Liver (tissue), 9 donors: ENCODE measurements around the gene GUCY1A1. TPM values are rescaled to one million over a fixed set of nuclear protein-coding genes. Genes with fewer than 3 reads are reported as not detected.
A peak's percentile ranks its signal among the peaks of the same experiment; 100 is the strongest.

Experiments
- DNase-seq: peaks from one replicate; pipeline ENCODE4 v3.0.0-alpha.2; 2017; ENCODE audit warnings: low spot score
- H3K27ac ChIP-seq, 2 donors: one replicate each; pipeline ENCODE4 v1.7.0; 2013; ENCODE audit warnings: inconsistent platforms in 2 of 2, low read length in 2 of 2, control low read depth in 1 of 2, low read depth in 1 of 2, mild to moderate bottlenecking in 1 of 2
- H3K27me3 ChIP-seq, 4 donors: one replicate each; pipeline versions ENCODE4 v1.6.1 to v1.7.0; 2013; ENCODE audit warnings: low read length in 3 of 4, inconsistent platforms in 1 of 4, mild to moderate bottlenecking in 1 of 4, moderate library complexity in 1 of 4; ENCODE audit not compliant: control insufficient read depth in 4 of 4, insufficient read depth in 4 of 4
- H3K36me3 ChIP-seq, 4 donors: one replicate each; pipeline versions ENCODE4 v1.6.1 to v1.7.0; 2013; ENCODE audit warnings: low read length in 3 of 4, mild to moderate bottlenecking in 3 of 4, low read depth in 1 of 4, moderate library complexity in 1 of 4; ENCODE audit not compliant: control insufficient read depth in 4 of 4, insufficient read depth in 3 of 4
- H3K4me1 ChIP-seq, 4 donors: one replicate each; pipeline versions ENCODE4 v1.6.1 to v1.7.0; 2013; ENCODE audit warnings: low read length in 3 of 4, mild to moderate bottlenecking in 3 of 4, moderate library complexity in 1 of 4; ENCODE audit not compliant: control insufficient read depth in 4 of 4, insufficient read depth in 4 of 4
- H3K4me3 ChIP-seq, 3 donors: one replicate each; pipeline versions ENCODE4 v1.6.1 to v1.7.0; 2013; ENCODE audit warnings: low read length in 3 of 3, control low read depth in 1 of 3, low read depth in 1 of 3, mild to moderate bottlenecking in 1 of 3
- H3K9ac ChIP-seq, 2 donors: one replicate each; pipeline ENCODE4 v1.7.0; 2013; ENCODE audit warnings: low read length in 2 of 2, mild to moderate bottlenecking in 2 of 2, moderate library complexity in 2 of 2, control low read depth in 1 of 2, low read depth in 1 of 2
- H3K9me3 ChIP-seq, 4 donors: one replicate each; pipeline versions ENCODE4 v1.6.1 to v1.7.0; 2013; ENCODE audit warnings: low read length in 3 of 4; ENCODE audit not compliant: control insufficient read depth in 4 of 4
- CTCF ChIP-seq: fragments of 150-350 bp; IDR thresholded peaks from 2 replicates; pipeline ENCODE4 v1.5.1; 2017; ENCODE audit warnings: improper control_type of control experiment, low read depth, low read length; ENCODE audit not compliant: missing input control
- EGR1 ChIP-seq, 2 donors: IDR thresholded peaks; 2 replicates each; pipeline ENCODE4 v1.6.1; 2016 to 2018; ENCODE audit warnings: antibody characterized with exemption in 2 of 2, low read depth in 2 of 2
- FOXA2 ChIP-seq: IDR thresholded peaks from 2 replicates; pipeline ENCODE4 v1.6.1; 2016; ENCODE audit warnings: antibody characterized with exemption
- GABPA ChIP-seq, 2 donors: IDR thresholded peaks in 1 of 2; conservative IDR thresholded peaks in 1 of 2; 2 replicates each; pipeline ENCODE4 v1.6.1; 2016; ENCODE audit warnings: antibody characterized with exemption in 2 of 2, mild to moderate bottlenecking in 1 of 2, moderate library complexity in 1 of 2
- HNF4A ChIP-seq, 2 donors: conservative IDR thresholded peaks; 2 replicates each; pipeline ENCODE4 v1.6.1; 2016; ENCODE audit warnings: antibody characterized with exemption in 2 of 2, mild to moderate bottlenecking in 2 of 2
- HNF4G ChIP-seq: IDR thresholded peaks from 2 replicates; pipeline ENCODE4 v1.6.1; 2016; ENCODE audit warnings: antibody characterized with exemption
- JUND ChIP-seq, 2 donors: IDR thresholded peaks; 2 replicates each; pipeline ENCODE4 v1.6.1; 2016; ENCODE audit warnings: antibody characterized with exemption in 2 of 2
- NR2F2 ChIP-seq: IDR thresholded peaks from 2 replicates; pipeline ENCODE4 v1.6.1; 2016; ENCODE audit warnings: antibody characterized with exemption
- RXRA ChIP-seq, 2 donors: IDR thresholded peaks; 2 replicates each; pipeline ENCODE4 v1.6.1; 2017 to 2018; ENCODE audit warnings: antibody characterized with exemption in 2 of 2, mild to moderate bottlenecking in 1 of 2
- TAF1 ChIP-seq: conservative IDR thresholded peaks from 2 replicates; pipeline ENCODE4 v1.6.1; 2016; ENCODE audit warnings: antibody characterized with exemption, mild to moderate bottlenecking
- WGBS: extraction: QIAGEN DNeasy Blood & Tissue Kit; methylation state at CpG from one replicate; pipeline ENCODE4 v1.1.7; 2013; 5-methylcytosine and 5-hydroxymethylcytosine counted together
- polyA plus RNA-seq, 2 donors: library from polyadenylated mRNA; stranded (reverse) in 1 of 2; unstranded in 1 of 2; fragments of 200-250 nt in 1 of 2; fragments of >200 nt in 1 of 2; fragmentation: Nextera tagmentation in 1 of 2; extraction: Ambion mirVana in 1 of 2; gene quantifications; one replicate each; pipeline versions ENCODE4 v1.2.1 to v1.2.3, GENCODE V29; 2013 to 2015
- total RNA-seq, 2 donors: library from RNA; depleted of rRNA; stranded (reverse); fragments of >200 nt; gene quantifications; one replicate each; pipeline ENCODE4 v1.2.3, GENCODE V29; 2014
- donor health status: healthy.
- donor health status: healthy.
- donor health status: healthy.
- donor health status: healthy.
- donor health status: healthy.

GUCY1A1 gene
- total and polyA plus RNA-seq, 4 donors: 2.8 to 13.5 (median 7.6) TPM

- no peak for DNase-seq
- H3K9me3 ChIP-seq: no peaks in the 10 kb centered on the region
- H3K4me1 ChIP-seq: peaks cover 0 to 11% (median 4%) of the 10 kb centered on the region in 4 donors
- H3K9ac ChIP-seq: no peak overlapping the region
- no peak overlapping the region for H3K27ac ChIP-seq
- no peaks in the 10 kb centered on the region for H3K36me3 ChIP-seq
- no peak for TF ChIP-seq HNF4A (conservative IDR thresholded peaks at IDR 0.05)
- no peak for TF ChIP-seq RXRA (IDR thresholded peaks at IDR 0.05)
- no peak for TF ChIP-seq TAF1
- no peak for TF ChIP-seq FOXA2
- H3K4me3 ChIP-seq: no peak overlapping the region
- 81% methylated on average over 2 of the region's 2 CpGs for WGBS
- H3K27me3 ChIP-seq: no peaks in the 10 kb centered on the region
Observed at GRCh38 chr4:155688860-155689259, 22.2 kb downstream of the GUCY1A1 start.

- H3K27me3 ChIP-seq: no peaks in the 10 kb centered on the region
- H3K9ac ChIP-seq: no peak overlapping the region
- TF ChIP-seq NR2F2 (peak; percentile 91), EGR1 (IDR thresholded peaks at IDR 0.05; ENCODE audit: low read depth in 2 of 2) (no peak), RXRA (IDR thresholded peaks at IDR 0.05) (peak in 1 of 2 donors; percentile 6), HNF4A (conservative IDR thresholded peaks at IDR 0.05) (no peak)
- peaks cover 0 to 12% (median 4%) of the 10 kb centered on the region in 4 donors for H3K4me1 ChIP-seq
- no peak overlapping the region for H3K4me3 ChIP-seq
- H3K27ac ChIP-seq: peak overlapping the region in 1 of 2 donors; percentile 7
- no peaks in the 10 kb centered on the region for H3K9me3 ChIP-seq
- no peak for DNase-seq
- H3K36me3 ChIP-seq: no peaks in the 10 kb centered on the region
- 88% methylated on average over 3 of the region's 3 CpGs for WGBS
Observed at GRCh38 chr4:155690044-155690837, 23.6 kb downstream of the GUCY1A1 start.

GRCh38 chr4:155692361-155692760, 25.7 kb downstream of the GUCY1A1 start:
- 92% methylated on average over 1 of the region's 1 CpG for WGBS
- no peak overlapping the region for H3K4me3 ChIP-seq
- H3K4me1 ChIP-seq: peaks cover 0 to 12% (median 4%) of the 10 kb centered on the region in 4 donors
- TF ChIP-seq HNF4A (conservative IDR thresholded peaks at IDR 0.05) (no peak), HNF4G (no peak), TAF1 (no peak), FOXA2 (no peak), JUND (IDR thresholded peaks at IDR 0.05) (no peak), GABPA (IDR thresholded peaks at IDR 0.05 in 1 of 2, conservative IDR thresholded peaks at IDR 0.05 in 1 of 2) (no peak), RXRA (IDR thresholded peaks at IDR 0.05) (no peak), NR2F2 (no peak), CTCF (no peak)
- no peaks in the 10 kb centered on the region for H3K36me3 ChIP-seq
- no peaks in the 10 kb centered on the region for H3K9me3 ChIP-seq
- H3K9ac ChIP-seq: no peak overlapping the region
- no peaks in the 10 kb centered on the region for H3K27me3 ChIP-seq
- peak overlapping the region in 1 of 2 donors; percentile 2 for H3K27ac ChIP-seq
- no peak for DNase-seq
